Left renal pelvis (tissue), 4 donors: ENCODE measurements around the gene CHMP2B. TPM values are rescaled to one million over a fixed set of nuclear protein-coding genes. Genes with fewer than 3 reads are reported as not detected.
A peak's percentile ranks its signal among the peaks of the same experiment; 100 is the strongest.
"Not testable (repeated sequence)": the region's sequence is repeated elsewhere in the genome, so short reads cannot be mapped to it uniquely, and the experiment has no call there.

ENCODE experiments used
- DNase-seq, 4 donors: peaks; one replicate each; pipeline ENCODE4 v3.0.0-alpha.2; 2013; ENCODE audit warnings: low read depth in 4 of 4, low spot score in 3 of 4
- polyA plus RNA-seq, 4 donors: library from polyadenylated mRNA; unstranded; fragments of 120-200 nt; gene quantifications; one replicate each; pipeline ENCODE4 v1.2.1, GENCODE V29; 2013; ENCODE audit not compliant: insufficient read length in 4 of 4

Gene CHMP2B
- polyA plus RNA-seq, 4 donors, result 51.9 to 61.3 (median 56.4) TPM

DNA sequence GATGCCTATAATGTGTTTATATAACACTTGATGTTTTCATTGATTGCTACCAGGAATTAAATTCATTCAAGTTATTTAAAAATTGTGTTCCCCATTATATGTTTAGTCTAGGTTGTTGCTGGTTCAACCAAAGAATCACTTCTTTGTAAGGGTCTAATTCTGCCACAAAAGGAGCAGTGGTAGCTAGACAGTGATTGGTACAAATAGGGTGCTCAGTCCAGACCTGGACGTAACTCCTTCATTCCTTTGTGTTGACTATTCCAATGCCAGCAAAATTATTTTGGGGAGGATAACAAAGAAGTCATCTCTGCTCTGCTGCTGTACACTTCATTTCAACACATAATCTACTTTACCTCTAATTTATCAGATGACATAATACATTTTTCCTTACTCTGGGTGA is 1.2 kb downstream of the CHMP2B start:
- DNase-seq, result no peak

GRCh38 chr3:87229113-87229512 is 2.0 kb downstream of the CHMP2B start:
- no peak for DNase-seq

GRCh38 chr3:87233805-87234204 is 6.7 kb downstream of the CHMP2B start:
- DNase-seq, result no peak

DNA sequence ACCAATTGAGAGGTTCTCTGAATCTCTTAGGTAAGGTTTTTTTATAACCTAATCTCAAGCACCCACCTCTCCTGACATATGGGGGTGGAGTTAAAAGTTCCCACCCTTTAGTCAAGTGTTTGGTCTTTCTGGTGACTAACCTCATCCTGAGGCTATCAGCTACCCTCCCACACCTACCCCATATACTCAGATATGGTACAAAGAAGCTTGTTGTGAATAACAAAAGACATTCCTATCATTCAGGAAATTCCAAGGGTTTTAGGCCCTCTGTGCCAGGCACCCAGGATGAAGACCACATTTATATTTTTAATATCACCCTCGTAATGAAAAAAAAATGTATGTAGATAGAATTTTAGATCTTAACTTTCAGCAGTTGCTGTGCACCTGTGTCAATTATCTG is 9.0 kb downstream of the CHMP2B start:
- no peak for DNase-seq

DNA sequence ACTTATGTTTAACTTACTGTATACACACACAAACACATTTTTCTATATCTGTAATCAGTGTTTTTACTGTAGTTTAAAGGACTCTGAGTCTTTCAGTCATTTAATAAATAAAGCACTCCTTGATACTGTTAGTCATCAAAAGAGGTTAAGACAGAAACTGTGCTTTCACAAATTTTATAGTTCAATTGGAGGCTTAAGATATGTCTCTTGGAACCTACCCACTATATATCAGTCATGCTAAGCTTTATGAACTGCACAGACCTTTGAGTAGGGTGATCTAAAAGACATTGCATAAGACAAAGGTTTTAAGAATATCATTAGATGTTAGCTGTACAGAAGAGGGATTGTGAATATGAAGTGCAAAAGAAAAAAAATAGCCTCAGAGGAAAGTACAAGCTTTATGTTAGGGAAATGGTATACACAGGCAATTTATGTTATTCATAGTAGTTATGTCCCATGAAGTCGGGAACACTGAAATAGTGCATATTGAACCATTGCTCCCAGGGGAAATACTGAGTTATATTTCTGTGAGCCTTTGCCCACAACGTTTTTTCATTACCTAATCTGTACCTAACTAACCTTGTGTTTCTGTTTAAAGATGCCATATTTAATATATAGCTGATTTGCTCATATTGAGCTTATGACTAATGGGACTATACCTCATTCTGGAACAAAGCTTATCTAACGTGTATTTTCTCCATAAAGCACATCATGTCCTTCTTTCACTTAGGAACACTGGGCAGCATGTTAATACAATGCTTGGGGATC is 19.7 kb downstream of the CHMP2B start:
- no peak for DNase-seq

DNA sequence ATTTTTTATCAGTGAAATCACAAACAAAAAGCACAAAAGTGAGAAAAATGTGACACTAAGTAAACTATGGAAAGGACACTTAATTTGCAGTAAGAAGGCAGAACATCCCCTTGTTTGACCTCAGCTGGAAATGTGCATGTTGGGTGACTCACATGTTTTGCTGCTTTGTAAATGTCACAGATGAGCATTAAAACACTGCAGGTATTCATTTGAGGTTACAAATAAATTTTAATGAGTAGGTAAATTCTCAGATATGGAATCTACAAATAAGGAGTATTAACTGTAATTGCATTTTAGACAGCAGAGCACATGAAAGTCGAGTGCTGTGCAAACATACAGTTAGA is 20.3 kb downstream of the CHMP2B start:
- DNase-seq, result no peak

DNA sequence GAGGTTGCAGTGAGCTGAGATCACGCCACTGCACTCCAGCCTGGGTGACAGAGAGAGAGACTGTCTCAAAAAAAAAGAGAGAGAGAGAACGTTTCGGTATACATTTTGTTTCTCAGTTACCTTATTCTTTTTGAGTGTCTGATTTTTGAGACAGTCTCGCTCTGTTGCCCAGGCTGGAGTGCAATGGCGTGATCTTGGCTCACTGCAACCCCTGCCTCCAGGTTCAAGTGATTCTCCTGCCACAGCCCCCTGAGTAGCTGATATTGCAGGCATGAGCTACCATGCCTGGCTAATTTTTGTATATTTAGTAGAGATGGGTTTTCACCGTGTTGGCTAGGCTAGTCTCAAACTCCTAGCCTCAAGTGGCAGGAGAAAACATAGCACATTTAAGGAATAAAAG is 21.1 kb downstream of the CHMP2B start:
- not testable (repeated sequence) for DNase-seq

DNA sequence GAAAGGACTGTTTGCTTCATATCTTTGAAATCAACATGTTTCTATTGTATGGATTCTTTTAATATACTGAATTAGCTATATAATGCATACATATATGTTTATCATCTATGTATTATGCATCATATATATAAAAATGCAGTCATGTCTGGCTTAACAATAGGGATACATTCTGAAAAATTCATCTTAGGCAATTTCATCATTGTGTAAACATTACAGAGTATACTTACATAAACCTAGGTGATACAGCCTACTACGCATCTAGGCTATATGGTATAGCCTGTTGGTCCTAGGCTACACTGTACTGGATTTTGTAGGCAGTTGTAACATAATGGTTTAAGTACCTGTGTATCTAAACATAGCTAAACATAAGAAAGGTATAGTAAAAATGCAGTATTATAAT is 21.7 kb downstream of the CHMP2B start:
- no peak for DNase-seq

- no peak for DNase-seq
Observed at GRCh38 chr3:87250009-87250408, 22.9 kb downstream of the CHMP2B start.

DNA sequence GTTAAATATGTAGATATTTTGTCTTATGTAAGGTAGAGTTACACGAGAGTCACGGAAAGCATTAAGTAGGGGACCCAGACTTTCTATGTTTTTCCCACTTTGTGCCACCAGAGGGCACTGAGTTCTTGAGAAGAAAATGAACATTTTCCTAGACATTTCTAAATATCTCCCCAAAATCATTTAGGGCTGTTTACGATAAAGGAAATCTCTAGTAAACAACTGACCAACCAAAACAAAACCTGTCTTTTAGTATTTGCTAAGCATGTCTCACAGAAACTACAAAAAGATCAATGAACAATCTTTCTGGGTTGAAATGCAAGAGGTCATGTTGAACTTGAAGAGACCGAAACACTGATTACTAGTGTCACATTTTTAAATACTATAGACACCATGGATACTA is 33.2 kb downstream of the CHMP2B start:
- DNase-seq, result peak in 3 of 4 donors; percentile 8 to 29 (median 14)

- DNase-seq, result no peak
Observed at GRCh38 chr3:87261925-87262324, 34.8 kb downstream of the CHMP2B start.

- DNase-seq, result no peak
Observed at GRCh38 chr3:87267953-87268645, 41.0 kb downstream of the CHMP2B start.

DNA sequence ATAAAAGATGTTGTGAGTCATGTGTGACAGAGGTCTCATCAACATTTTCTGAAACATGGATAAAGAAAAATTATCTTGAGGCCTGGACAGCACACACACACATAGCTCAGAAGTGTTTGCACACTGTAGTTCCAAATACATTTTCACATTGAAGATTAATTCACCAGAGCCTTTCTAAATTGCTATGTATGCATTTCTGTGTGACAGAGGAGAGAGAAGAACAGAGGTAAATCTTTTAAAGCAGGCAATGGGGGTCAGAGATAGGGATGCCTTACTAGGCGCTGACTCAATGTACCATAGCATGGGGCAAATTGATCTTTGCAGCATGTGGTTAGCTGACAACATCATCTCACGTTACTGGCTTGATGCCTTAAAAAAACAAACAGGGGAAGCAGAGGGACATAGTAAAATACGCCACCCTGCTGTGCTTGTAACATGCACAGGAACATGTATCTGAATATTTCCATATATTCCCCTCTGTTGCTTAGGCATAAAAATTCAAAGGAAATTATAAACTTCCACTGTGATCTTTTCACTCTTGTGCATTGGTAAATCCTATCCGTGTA is 41.6 kb downstream of the CHMP2B start:
- DNase-seq, result no peak

DNA sequence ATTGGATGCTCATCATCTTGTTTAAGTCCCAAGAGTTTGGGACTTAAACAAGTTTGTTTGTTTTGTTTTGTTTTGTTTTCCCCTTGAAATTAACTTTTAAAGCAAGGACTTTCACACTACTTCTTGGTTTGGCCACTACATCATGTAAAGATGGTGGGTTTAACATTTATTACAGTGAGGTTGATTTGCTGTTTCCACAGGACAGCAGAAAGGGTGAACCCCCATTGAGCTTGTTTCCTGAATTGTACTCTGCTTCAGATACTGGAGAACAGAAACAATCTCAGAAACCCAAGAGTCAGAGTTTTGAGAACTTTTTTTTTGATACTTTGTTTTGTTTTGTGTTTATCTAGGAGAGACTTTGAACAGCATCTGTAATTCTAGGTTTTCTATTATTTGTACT is 42.6 kb downstream of the CHMP2B start:
- DNase-seq, result no peak

DNA sequence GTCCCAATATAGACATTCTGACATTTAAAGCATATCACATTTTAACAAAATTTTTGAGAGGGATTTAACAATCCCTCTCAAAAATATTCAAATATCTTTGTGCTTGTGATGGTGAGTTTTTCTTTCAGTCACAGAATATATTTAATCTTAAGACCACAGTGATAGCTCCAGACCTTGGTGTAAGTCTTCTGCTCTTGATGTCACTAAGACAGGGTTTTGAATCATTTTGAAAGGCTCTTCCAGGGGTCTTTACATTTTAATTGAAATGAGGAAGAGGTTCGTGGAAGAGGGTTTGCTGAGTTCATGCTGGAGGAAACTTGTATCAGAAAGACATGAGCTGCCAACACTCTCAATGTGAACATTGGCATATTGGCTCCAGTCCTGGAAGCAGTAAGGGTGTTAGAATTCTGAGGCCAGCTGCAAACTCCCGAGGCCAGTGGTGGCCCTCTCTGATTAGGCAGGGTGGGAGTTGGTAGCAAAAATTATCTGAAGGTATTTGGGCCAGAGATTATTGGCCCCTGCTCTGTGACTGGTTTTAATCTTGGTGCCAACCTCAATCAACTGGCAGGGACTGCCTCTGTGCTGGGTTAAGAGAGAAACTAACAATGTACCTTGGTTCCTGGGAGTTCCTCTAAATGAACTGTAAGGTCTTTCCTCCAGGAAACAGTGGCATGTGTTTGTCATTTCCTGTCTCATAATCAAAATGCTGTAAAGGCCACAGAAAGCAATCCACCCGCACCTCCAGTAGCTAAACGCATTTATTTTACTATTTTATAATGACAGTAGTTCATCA is 44.0 kb downstream of the CHMP2B start:
- DNase-seq, result no peak

GRCh38 chr3:87272718-87273341 is 45.7 kb downstream of the CHMP2B start:
- no peak for DNase-seq

- DNase-seq, result no peak
Observed at GRCh38 chr3:87276484-87276883, 49.4 kb downstream of the CHMP2B start, which contains the start of gene POU1F1. Gene POU1F1, minus strand, starts transcription at chr3:87276584. Its CDS starts 122 bp downstream, at chr3:87276462.

DNA sequence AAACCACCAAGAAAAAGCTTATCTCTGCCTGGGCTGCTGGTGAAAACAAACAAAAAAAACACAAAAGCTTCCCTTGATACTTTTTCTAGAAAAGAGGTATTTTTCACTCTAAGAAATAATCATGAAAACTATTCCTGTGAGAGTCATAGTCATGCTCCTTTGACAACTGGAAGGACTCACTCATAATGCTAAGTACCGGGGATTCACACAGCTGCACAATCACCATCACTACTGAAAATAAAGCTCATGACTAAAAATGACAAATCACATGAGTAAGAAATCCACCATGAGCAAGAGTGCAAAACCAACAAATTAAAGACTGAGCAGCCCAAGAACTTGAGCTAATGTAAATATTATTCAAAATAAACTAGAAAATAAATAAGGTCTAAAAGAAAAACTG is 59.9 kb downstream of the CHMP2B start:
- DNase-seq, result no peak

GRCh38 chr3:87288446-87288845 is 61.3 kb downstream of the CHMP2B start:
- DNase-seq, result no peak

GRCh38 chr3:87298111-87298718 is 71.1 kb downstream of the CHMP2B start:
- DNase-seq, result peak in 1 of 4 donors; percentile 20
